ENCODE measurements around the gene SPRYD3. TPM values are rescaled to one million over a fixed set of nuclear protein-coding genes. Genes with fewer than 3 reads are reported as not detected.
"Not testable (repeated sequence)": the region's sequence is repeated elsewhere in the genome, so short reads cannot be mapped to it uniquely, and the experiment has no call there.

The SPRYD3 gene
- total and polyA plus RNA-seq, 11 donors: 26.0 to 94.7 (median 48.5) TPM

GRCh38 chr12:53031616-53032015 lies 47.6 kb downstream of the SPRYD3 start:
- no peaks in the 10 kb centered on the region for H3K9me3 ChIP-seq
- DNase-seq (no peak), ATAC-seq (no peak)
- no peak overlapping the region for H3K27ac ChIP-seq
- H3K4me1 ChIP-seq: peaks cover 0 to 18% (median 0%) of the 10 kb centered on the region in 12 donors
- H3K36me3 ChIP-seq: peaks cover 13 to 99% (median 97%) of the 10 kb centered on the region in 9 donors
- H3K4me3 ChIP-seq: no peak overlapping the region
- H3K27me3 ChIP-seq: no peaks in the 10 kb centered on the region
- 92 to 94% (median 93%) methylated on average over 3 of the region's 3 CpGs for WGBS, 4 donors
- intact Hi-C loops (cut with DNase I): no loop called here
- TF ChIP-seq CTCF (IDR thresholded peaks at IDR 0.05) (no peak), POLR2A (IDR thresholded peaks at IDR 0.05) (no peak)

- peaks cover 5 to 99% (median 97%) of the 10 kb centered on the region in 9 donors for H3K36me3 ChIP-seq
- WGBS, 4 donors: 87 to 91% (median 89%) methylated on average over 9 to 13 of the region's 13 CpGs
- intact Hi-C loops (cut with DNase I); H3K27me3 ChIP-seq; H3K4me1 ChIP-seq; DNase-seq; ATAC-seq; H3K4me3 ChIP-seq; H3K27ac ChIP-seq; H3K9me3 ChIP-seq: not testable (repeated sequence)
These were observed 52.2 kb downstream of the SPRYD3 start for GRCh38 chr12:53027014-53027413.

- no peaks in the 10 kb centered on the region for H3K9me3 ChIP-seq
- H3K4me3 ChIP-seq: no peak overlapping the region
- intact Hi-C loops (cut with DNase I): no loop called here
- H3K27ac ChIP-seq: no peak overlapping the region
- ATAC-seq (no peak), DNase-seq (no peak)
- TF ChIP-seq CTCF (IDR thresholded peaks at IDR 0.05) (peak in 1 of 12 donors; percentile 6), POLR2A (IDR thresholded peaks at IDR 0.05) (no peak)
- no peaks in the 10 kb centered on the region for H3K27me3 ChIP-seq
- WGBS, 4 donors: 87 to 89% (median 87%) methylated on average over 3 of the region's 3 CpGs
- H3K4me1 ChIP-seq: no peaks in the 10 kb centered on the region
- peaks cover 2 to 99% (median 97%) of the 10 kb centered on the region in 9 donors for H3K36me3 ChIP-seq
These were observed 53.9 kb downstream of the SPRYD3 start for GRCh38 chr12:53025250-53025649.

GRCh38 chr12:53014709-53015108 lies 64.5 kb downstream of the SPRYD3 start:
- TF ChIP-seq POLR2A (IDR thresholded peaks at IDR 0.05): no peak
- TF ChIP-seq CTCF (IDR thresholded peaks at IDR 0.05): no peak
- DNase-seq: no peak
- Histone ChIP-seq H3K27me3 (no peaks in the 10 kb centered on the region), H3K27ac (no peak overlapping the region), H3K4me1 (peaks cover 0 to 41% (median 8%) of the 10 kb centered on the region in 12 donors), H3K4me3 (no peak overlapping the region), H3K36me3 (peaks cover 0 to 67% (median 36%) of the 10 kb centered on the region in 9 donors), H3K9me3 (no peaks in the 10 kb centered on the region)
- intact Hi-C loops (cut with DNase I): no loop called here
- no peak for ATAC-seq
- WGBS, 4 donors: 87 to 93% (median 89%) methylated on average over 2 of the region's 2 CpGs

Small RNA genes lying within 50 kb of the gene (microRNA-seq; reads per million reads assigned to microRNA genes)
- 0.60 to 2.1 (median 1.4) reads per million in 4 donors for gene MIR6757

Other genes starting within 250 kb of the SPRYD3 start
- gene KRT79, start 245.1 kb downstream of the SPRYD3 start, total RNA-seq: not detected
- gene KRT79, start 245.1 kb downstream of the SPRYD3 start, polyA plus RNA-seq: under 1 TPM in 1 of 2 donors, not detected in 1; 0.24 TPM
- not detected for gene KRT78, start 230.4 kb downstream of the SPRYD3 start, total RNA-seq
- under 1 TPM in 1 of 2 donors, not detected in 1; 0.14 TPM for gene KRT78, start 230.4 kb downstream of the SPRYD3 start, polyA plus RNA-seq
- 100 to 1,000 TPM in 6 of 9 donors, 10 to 100 TPM in 3; 79.9 to 210 (median 110) TPM for gene KRT8, start 174.3 kb downstream of the SPRYD3 start, total RNA-seq
- gene KRT8, start 174.3 kb downstream of the SPRYD3 start, polyA plus RNA-seq: 100 to 1,000 TPM; 139 to 227 TPM
- 10 to 100 TPM in 3 of 9 donors, 1 to 10 TPM in 6; 3.4 to 88.2 (median 6.9) TPM for gene KRT18, start 130.3 kb downstream of the SPRYD3 start, total RNA-seq
- gene KRT18, start 130.3 kb downstream of the SPRYD3 start, polyA plus RNA-seq: 1 to 10 TPM; 6.1 to 8.7 TPM
- gene EIF4B, start 72.9 kb downstream of the SPRYD3 start, total RNA-seq: 100 to 1,000 TPM; 307 to 481 (median 348) TPM
- gene EIF4B, start 72.9 kb downstream of the SPRYD3 start, polyA plus RNA-seq: 100 to 1,000 TPM in 1 of 2 donors, 10 to 100 TPM in 1; 52.0 to 172 TPM
- 100 to 1,000 TPM in 3 of 9 donors, 10 to 100 TPM in 6; 56.0 to 193 (median 88.4) TPM for gene TNS2, start 29.3 kb downstream of the SPRYD3 start, total RNA-seq
- 100 to 1,000 TPM in 1 of 2 donors, 10 to 100 TPM in 1; 58.7 to 133 TPM for gene TNS2, start 29.3 kb downstream of the SPRYD3 start, polyA plus RNA-seq
- 100 to 1,000 TPM in 3 of 9 donors, 10 to 100 TPM in 6; 18.3 to 132 (median 42.6) TPM for gene IGFBP6, start 18.3 kb upstream of the SPRYD3 start, total RNA-seq
- 10 to 100 TPM; 28.8 to 81.6 TPM for gene IGFBP6, start 18.3 kb upstream of the SPRYD3 start, polyA plus RNA-seq
- gene SOAT2, start 24.1 kb upstream of the SPRYD3 start, total RNA-seq: under 1 TPM in 2 of 9 donors, not detected in 7; 0.20 to 0.27 TPM
- not detected for gene SOAT2, start 24.1 kb upstream of the SPRYD3 start, polyA plus RNA-seq
- 10 to 100 TPM in 7 of 9 donors, 1 to 10 TPM in 2; 4.8 to 27.4 (median 18.7) TPM for gene ZNF740, start 101.3 kb upstream of the SPRYD3 start, total RNA-seq
- gene ZNF740, start 101.3 kb upstream of the SPRYD3 start, polyA plus RNA-seq: 1 to 10 TPM; 6.1 to 6.7 TPM
- 10 to 100 TPM in 4 of 9 donors, 1 to 10 TPM in 5; 4.3 to 14.8 (median 8.2) TPM for gene CSAD, start 101.5 kb upstream of the SPRYD3 start, total RNA-seq
- 10 to 100 TPM in 1 of 2 donors, 1 to 10 TPM in 1; 4.6 to 26.5 TPM for gene CSAD, start 101.5 kb upstream of the SPRYD3 start, polyA plus RNA-seq
- 10 to 100 TPM in 1 of 9 donors, 1 to 10 TPM in 5, under 1 TPM in 3; 0.12 to 11.6 (median 1.4) TPM for gene ITGB7, start 127.9 kb upstream of the SPRYD3 start, total RNA-seq
- gene ITGB7, start 127.9 kb upstream of the SPRYD3 start, polyA plus RNA-seq: under 1 TPM; 0.50 to 0.75 TPM
- gene RARG, start 152.8 kb upstream of the SPRYD3 start, total RNA-seq: 10 to 100 TPM in 7 of 9 donors, 1 to 10 TPM in 2; 6.4 to 22.5 (median 16.0) TPM
- gene RARG, start 152.8 kb upstream of the SPRYD3 start, polyA plus RNA-seq: 10 to 100 TPM in 1 of 2 donors, 1 to 10 TPM in 1; 7.4 to 10.2 TPM
- gene ESPL1, start 188.9 kb upstream of the SPRYD3 start, total RNA-seq: 1 to 10 TPM in 2 of 9 donors, under 1 TPM in 7; 0.06 to 6.1 (median 0.43) TPM
- gene ESPL1, start 188.9 kb upstream of the SPRYD3 start, polyA plus RNA-seq: under 1 TPM; 0.15 to 0.18 TPM
- 100 to 1,000 TPM; 289 to 380 (median 358) TPM for gene PFDN5, start 216.2 kb upstream of the SPRYD3 start, total RNA-seq
- 100 to 1,000 TPM; 529 to 979 TPM for gene PFDN5, start 216.2 kb upstream of the SPRYD3 start, polyA plus RNA-seq
- 10 to 100 TPM; 32.1 to 37.0 (median 35.0) TPM for gene MYG1, start 220.3 kb upstream of the SPRYD3 start, total RNA-seq
- gene MYG1, start 220.3 kb upstream of the SPRYD3 start, polyA plus RNA-seq: 10 to 100 TPM; 45.5 to 58.6 TPM
- 10 to 100 TPM; 26.7 to 44.5 (median 37.1) TPM for gene AAAS, start 242.2 kb upstream of the SPRYD3 start, total RNA-seq
- gene AAAS, start 242.2 kb upstream of the SPRYD3 start, polyA plus RNA-seq: 10 to 100 TPM; 32.5 to 32.6 TPM

Data from heart left ventricle (tissue), 16 donors.